ENCODE measurements around the gene PKHD1. TPM values are rescaled to one million over a fixed set of nuclear protein-coding genes. Genes with fewer than 3 reads are reported as not detected.

The PKHD1 gene
- total RNA-seq, 1 experiment from 2014 or later = 0.40 TPM

- DNase-seq (no peak), ATAC-seq (no peak)
- TF ChIP-seq EZH2phosphoT487 (IDR thresholded peaks at IDR 0.05; ENCODE audit: borderline replicate concordance, low read length) = no peak
- no peak for TF ChIP-seq CTCF (conservative IDR thresholded peaks at IDR 0.05; ENCODE audit: low read depth, low read length)
- TF ChIP-seq EZH2 (IDR thresholded peaks at IDR 0.05; ENCODE audit: low read length, unreplicated experiment) = no peak
- Histone ChIP-seq H3K9me3 (ENCODE audit: low read length) (no peaks in the 10 kb centered on the region), H4K20me1 (ENCODE audit: low read length) (no peaks in the 10 kb centered on the region), H3K4me2 (ENCODE audit: low read length) (no peak overlapping the region), H3K4me1 (ENCODE audit: insufficient read depth, low read length) (no peaks in the 10 kb centered on the region), H3K36me3 (ENCODE audit: low read depth, low read length) (no peaks in the 10 kb centered on the region), H3K79me2 (ENCODE audit: low read length) (no peaks in the 10 kb centered on the region), H3F3A (ENCODE audit: low read length, unreplicated experiment) (no peaks in the 10 kb centered on the region), H2AFZ (ENCODE audit: low read length) (no peak overlapping the region), H3K9ac (ENCODE audit: low read length) (no peak overlapping the region), H3K4me3 (ENCODE audit: low read length) (no peak overlapping the region), H3K27ac (ENCODE audit: low read length) (no peak overlapping the region), H3K9me2 (replicated peaks; ENCODE audit: low read length) (no peaks in the 10 kb centered on the region), H3K27me3 (ENCODE audit: low read length) (peaks cover 18% of the 10 kb centered on the region; the same call in 1 of the 2 replicates)
- CTCF ChIA-PET = no interaction called here
- POLR2A ChIA-PET (ENCODE audit: unreplicated experiment) = no interaction called here
- no TSS peak for BruUV-seq (replicated peaks)
- intact Hi-C loops (cut with micrococcal nuclease) = loop anchor here (5.0 to 10.0 kb wide), 3 partner anchors 492 to 1370 kb away; no protein-coding TSS in a partner anchor
Observed at GRCh38 chr6:52024451-52025068, 62.9 kb downstream of the PKHD1 start.

GRCh38 chr6:52022675-52023074 is 64.7 kb downstream of the PKHD1 start:
- no peak for ATAC-seq
- Histone ChIP-seq H3K9me3 (ENCODE audit: low read length) (no peaks in the 10 kb centered on the region), H3K4me1 (ENCODE audit: insufficient read depth, low read length) (no peaks in the 10 kb centered on the region), H3K4me3 (ENCODE audit: low read length) (no peak overlapping the region), H3K27ac (ENCODE audit: low read length) (no peak overlapping the region), H3K4me2 (ENCODE audit: low read length) (no peak overlapping the region), H2AFZ (ENCODE audit: low read length) (no peak overlapping the region), H3K9me2 (replicated peaks; ENCODE audit: low read length) (no peaks in the 10 kb centered on the region), H3K36me3 (ENCODE audit: low read depth, low read length) (no peaks in the 10 kb centered on the region), H3K27me3 (ENCODE audit: low read length) (peaks cover 13% of the 10 kb centered on the region; the same call in 1 of the 2 replicates), H3K79me2 (ENCODE audit: low read length) (no peaks in the 10 kb centered on the region), H4K20me1 (ENCODE audit: low read length) (no peaks in the 10 kb centered on the region), H3F3A (ENCODE audit: low read length, unreplicated experiment) (no peaks in the 10 kb centered on the region), H3K9ac (ENCODE audit: low read length) (no peak overlapping the region)
- ChIA-PET POLR2A (ENCODE audit: unreplicated experiment) (no interaction called here), CTCF (interaction anchor here (0.6 kb wide), 1 partner anchor 673 kb away, joined by 4 read pairs; no protein-coding TSS in a partner anchor)
- TF ChIP-seq EZH2phosphoT487 (IDR thresholded peaks at IDR 0.05; ENCODE audit: borderline replicate concordance, low read length) (no peak), CTCF (conservative IDR thresholded peaks at IDR 0.05; ENCODE audit: low read depth, low read length) (no peak), EZH2 (IDR thresholded peaks at IDR 0.05; ENCODE audit: low read length, unreplicated experiment) (no peak)
- no peak for DNase-seq
- BruUV-seq (replicated peaks) = no TSS peak
- intact Hi-C loops (cut with micrococcal nuclease) = loop anchor here (5.0 to 10.0 kb wide), 3 partner anchors 490 to 1368 kb away; no protein-coding TSS in a partner anchor

GRCh38 chr6:52020945-52021570 is 66.4 kb downstream of the PKHD1 start:
- TF ChIP-seq CTCF (conservative IDR thresholded peaks at IDR 0.05; ENCODE audit: low read depth, low read length) (peak; percentile 84), EZH2 (IDR thresholded peaks at IDR 0.05; ENCODE audit: low read length, unreplicated experiment) (no peak)
- no peak overlapping the region for H3K9ac ChIP-seq (ENCODE audit: low read length)
- H3K79me2 ChIP-seq (ENCODE audit: low read length) = no peaks in the 10 kb centered on the region
- no peaks in the 10 kb centered on the region for H3K9me2 ChIP-seq (replicated peaks; ENCODE audit: low read length)
- no peaks in the 10 kb centered on the region for H3F3A ChIP-seq (ENCODE audit: low read length, unreplicated experiment)
- H3K36me3 ChIP-seq (ENCODE audit: low read depth, low read length) = no peaks in the 10 kb centered on the region
- DNase-seq (peak; percentile 64), ATAC-seq (no peak)
- intact Hi-C loops (cut with micrococcal nuclease) = loop anchor here (1.0 to 10.0 kb wide), 8 partner anchors 60 to 1366 kb away; no protein-coding TSS in a partner anchor
- CTCF ChIA-PET = no interaction called here
- H3K9me3 ChIP-seq (ENCODE audit: low read length) = no peaks in the 10 kb centered on the region
- no peak overlapping the region for H3K27ac ChIP-seq (ENCODE audit: low read length)
- H2AFZ ChIP-seq (ENCODE audit: low read length) = no peak overlapping the region
- H3K27me3 ChIP-seq (ENCODE audit: low read length) = peaks cover 12% of the 10 kb centered on the region; the same call in 1 of the 2 replicates
- no peaks in the 10 kb centered on the region for H4K20me1 ChIP-seq (ENCODE audit: low read length)
- no peak overlapping the region for H3K4me3 ChIP-seq (ENCODE audit: low read length)
- POLR2A ChIA-PET (ENCODE audit: unreplicated experiment) = no interaction called here
- BruUV-seq (replicated peaks) = no TSS peak
- H3K4me1 ChIP-seq (ENCODE audit: insufficient read depth, low read length) = no peaks in the 10 kb centered on the region
- no peak overlapping the region for H3K4me2 ChIP-seq (ENCODE audit: low read length)
